ENCODE measurements around the gene TOGARAM1.

DNA sequence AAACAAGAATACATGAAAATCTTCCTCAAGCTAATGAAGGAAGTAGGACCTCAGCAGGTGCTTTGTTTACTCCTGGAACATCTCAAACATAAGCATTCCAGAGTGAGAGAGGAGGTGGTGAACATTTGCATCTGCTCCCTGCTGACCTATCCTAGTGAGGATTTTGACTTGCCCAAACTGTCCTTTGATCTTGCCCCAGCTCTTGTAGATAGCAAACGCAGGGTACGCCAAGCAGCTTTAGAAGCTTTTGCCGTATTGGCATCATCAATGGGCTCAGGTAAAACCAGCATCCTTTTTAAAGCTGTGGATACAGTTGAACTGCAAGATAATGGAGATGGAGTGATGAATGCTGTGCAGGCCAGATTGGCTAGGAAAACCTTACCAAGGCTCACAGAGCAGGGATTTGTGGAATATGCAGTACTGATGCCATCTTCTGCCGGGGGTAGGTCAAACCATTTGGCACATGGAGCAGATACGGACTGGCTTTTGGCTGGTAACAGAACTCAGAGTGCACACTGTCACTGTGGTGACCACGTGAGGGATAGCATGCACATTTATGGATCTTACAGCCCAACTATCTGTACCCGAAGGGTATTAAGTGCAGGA, 1.9 kb downstream of the TOGARAM1 start:
- TF ChIP-seq, protein P1, sequence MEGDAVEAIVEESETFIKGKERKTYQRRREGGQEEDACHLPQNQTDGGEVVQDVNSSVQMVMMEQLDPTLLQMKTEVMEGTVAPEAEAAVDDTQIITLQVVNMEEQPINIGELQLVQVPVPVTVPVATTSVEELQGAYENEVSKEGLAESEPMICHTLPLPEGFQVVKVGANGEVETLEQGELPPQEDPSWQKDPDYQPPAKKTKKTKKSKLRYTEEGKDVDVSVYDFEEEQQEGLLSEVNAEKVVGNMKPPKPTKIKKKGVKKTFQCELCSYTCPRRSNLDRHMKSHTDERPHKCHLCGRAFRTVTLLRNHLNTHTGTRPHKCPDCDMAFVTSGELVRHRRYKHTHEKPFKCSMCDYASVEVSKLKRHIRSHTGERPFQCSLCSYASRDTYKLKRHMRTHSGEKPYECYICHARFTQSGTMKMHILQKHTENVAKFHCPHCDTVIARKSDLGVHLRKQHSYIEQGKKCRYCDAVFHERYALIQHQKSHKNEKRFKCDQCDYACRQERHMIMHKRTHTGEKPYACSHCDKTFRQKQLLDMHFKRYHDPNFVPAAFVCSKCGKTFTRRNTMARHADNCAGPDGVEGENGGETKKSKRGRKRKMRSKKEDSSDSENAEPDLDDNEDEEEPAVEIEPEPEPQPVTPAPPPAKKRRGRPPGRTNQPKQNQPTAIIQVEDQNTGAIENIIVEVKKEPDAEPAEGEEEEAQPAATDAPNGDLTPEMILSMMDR (IDR thresholded peaks at IDR 0.05) = no peak
- TF ChIP-seq POLR2A (IDR thresholded peaks at IDR 0.05) = no peak

All from Peyer's patch (tissue), 4 donors.